HEK293 (cell line): Measurements from ENCODE around the gene KDM5C.

ENCODE experiments used
- BCL11B ChIP-seq: fragments of 450-650 bp; formaldehyde crosslinking; IDR thresholded peaks from 2 replicates; pipeline ENCODE4 v1.5.1; 2016; ENCODE audit warnings: low read depth, missing biosample characterization, missing genetic modification characterization
- BCL6B ChIP-seq: fragments of 450-650 bp; formaldehyde crosslinking; IDR thresholded peaks from 2 replicates; pipeline ENCODE4 v1.5.1; 2017; ENCODE audit warnings: missing biosample characterization, missing genetic modification characterization
- PRDM10 ChIP-seq: fragments of 450-650 bp; formaldehyde crosslinking; IDR thresholded peaks from 2 replicates; pipeline ENCODE4 v1.5.1; 2016; ENCODE audit warnings: missing biosample characterization, missing genetic modification characterization
- YY2 ChIP-seq: fragments of 450-650 bp; formaldehyde crosslinking; IDR thresholded peaks from 2 replicates; pipeline ENCODE4 v1.5.1; 2016; ENCODE audit warnings: missing biosample characterization, missing genetic modification characterization
- ZBTB48 ChIP-seq: fragments of 450-650 bp; formaldehyde crosslinking; IDR thresholded peaks from 2 replicates; pipeline ENCODE4 v1.5.1; 2016; ENCODE audit warnings: missing biosample characterization, missing genetic modification characterization
- ZBTB49 ChIP-seq: fragments of 450-650 bp; formaldehyde crosslinking; IDR thresholded peaks from 2 replicates; pipeline ENCODE4 v1.5.1; 2016; ENCODE audit warnings: missing biosample characterization, missing genetic modification characterization, low read depth
- ZBTB8A ChIP-seq: fragments of 450-650 bp; formaldehyde crosslinking; IDR thresholded peaks from 2 replicates; pipeline ENCODE4 v1.5.1; 2016; ENCODE audit warnings: missing biosample characterization, missing genetic modification characterization
- ZNF140 ChIP-seq: fragments of 450-650 bp; formaldehyde crosslinking; IDR thresholded peaks from 2 replicates; pipeline ENCODE4 v1.5.1; 2016; ENCODE audit warnings: missing biosample characterization, missing genetic modification characterization
- ZNF169 ChIP-seq: fragments of 450-650 bp; formaldehyde crosslinking; IDR thresholded peaks from 2 replicates; pipeline ENCODE4 v1.5.1; 2016; ENCODE audit warnings: missing biosample characterization, missing genetic modification characterization
- ZNF280C ChIP-seq: fragments of 450-650 bp; formaldehyde crosslinking; IDR thresholded peaks from 2 replicates; pipeline ENCODE4 v1.5.1; 2016; ENCODE audit warnings: missing biosample characterization, missing genetic modification characterization
- ZNF280D ChIP-seq: fragments of 450-650 bp; formaldehyde crosslinking; IDR thresholded peaks from 2 replicates; pipeline ENCODE4 v1.5.1; 2016; ENCODE audit warnings: missing biosample characterization, missing genetic modification characterization
- ZNF350 ChIP-seq: fragments of 450-650 bp; formaldehyde crosslinking; IDR thresholded peaks from 2 replicates; pipeline ENCODE4 v1.5.0; 2017; ENCODE audit warnings: missing biosample characterization, mild to moderate bottlenecking, missing genetic modification characterization
- ZNF404 ChIP-seq: fragments of 450-650 bp; formaldehyde crosslinking; IDR thresholded peaks from 2 replicates; pipeline ENCODE4 v1.5.1; 2017; ENCODE audit warnings: missing biosample characterization, missing genetic modification characterization
- ZNF529 ChIP-seq: fragments of 450-650 bp; formaldehyde crosslinking; IDR thresholded peaks from 2 replicates; pipeline ENCODE4 v1.5.1; 2017; ENCODE audit warnings: missing genetic modification characterization, missing biosample characterization; ENCODE audit not compliant: insufficient replicate concordance
- ZNF558 ChIP-seq: fragments of 450-650 bp; formaldehyde crosslinking; IDR thresholded peaks from 2 replicates; pipeline ENCODE4 v1.5.1; 2016; ENCODE audit warnings: missing biosample characterization, missing genetic modification characterization
- ZNF629 ChIP-seq: fragments of 450-650 bp; formaldehyde crosslinking; IDR thresholded peaks from 2 replicates; pipeline ENCODE4 v1.5.1; 2017; ENCODE audit warnings: missing biosample characterization, missing genetic modification characterization

Gene KDM5C

DNA sequence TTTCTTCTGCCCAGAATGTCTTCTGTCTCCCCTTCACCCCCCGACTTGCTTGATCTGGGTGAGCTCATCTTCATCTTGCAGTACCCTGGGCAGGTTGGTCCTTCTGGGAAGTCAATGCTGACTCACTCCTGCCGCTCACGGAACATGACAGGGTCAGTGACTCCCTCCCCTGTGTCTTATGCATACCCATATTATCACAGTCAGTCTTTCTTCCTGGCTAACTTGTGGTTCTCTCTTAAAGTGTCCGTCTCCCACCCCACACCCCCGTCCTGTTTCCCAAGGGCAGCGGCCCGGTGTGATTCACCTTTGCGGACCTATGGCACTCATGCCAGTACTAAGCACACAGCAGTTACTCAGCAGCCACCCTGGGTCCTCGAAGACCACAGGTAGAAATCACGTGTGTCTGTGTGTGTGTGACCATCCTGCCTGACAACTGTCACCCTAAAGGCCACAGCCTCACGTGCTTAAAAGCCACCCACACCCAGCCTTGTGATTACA, 38.6 kb upstream of the KDM5C start (continued):
- TF ChIP-seq BCL6B (tag by site-specific recombination): no peak
- TF ChIP-seq ZNF558 (tag by site-specific recombination): no peak
- TF ChIP-seq ZBTB8A: no peak
- TF ChIP-seq ZNF280D (tag by site-specific recombination): no peak
- no peak for TF ChIP-seq ZNF140 (tag by site-specific recombination)
- no peak for TF ChIP-seq ZNF350 (tag by site-specific recombination)
- TF ChIP-seq ZNF169: no peak
- no peak for TF ChIP-seq ZNF529 (tag by site-specific recombination)
- TF ChIP-seq ZNF629 (tag by site-specific recombination): 0 out of 2 replicates have a peak, but pooled peaks have one; percentile 40
- peak; percentile 66 for TF ChIP-seq PRDM10 (tag by site-specific recombination)
- TF ChIP-seq ZNF404 (tag by site-specific recombination): no peak
- TF ChIP-seq ZNF280C (tag by site-specific recombination): no peak
- no peak for TF ChIP-seq ZBTB49 (tag by site-specific recombination)
- TF ChIP-seq ZBTB48 (tag by site-specific recombination): no peak
- TF ChIP-seq BCL11B (tag by site-specific recombination): no peak
- TF ChIP-seq YY2 (tag by site-specific recombination): no peak
